ENCODE measurements around the gene DNAJA1. TPM values are rescaled to one million over a fixed set of nuclear protein-coding genes. Genes with fewer than 3 reads are reported as not detected.
A peak's percentile ranks its signal among the peaks of the same experiment; 100 is the strongest.

DNAJA1 gene
- total and polyA plus RNA-seq, 4 experiments from 2014 or later: 79.8 to 122 (median 82.4) TPM

- CTCF ChIA-PET (ENCODE audit: partially characterized antibody): interaction anchor here (0.7 kb wide), 1 partner anchor 35 kb away, joined by 4 read pairs; no protein-coding TSS in a partner anchor
Observed at GRCh38 chr9:33017283-33018041, 7.6 kb upstream of the DNAJA1 start.

GRCh38 chr9:33019797-33020196 lies 5.3 kb upstream of the DNAJA1 start:
- CTCF ChIA-PET (ENCODE audit: partially characterized antibody): no interaction called here
- no peak overlapping the region for H3K4me3 Mint-ChIP-seq

More at GRCh38 chr9:33017283-33018041, 7.6 kb upstream of the DNAJA1 start:
- Mint-ChIP-seq H3K36me3 (peaks cover 9 to 12% of the 10 kb centered on the region in 2 donors), H3K27me3 (no peaks in the 10 kb centered on the region), H3K27ac (no peak overlapping the region), H3K4me1 (peaks cover 8 to 17% (median 12%) of the 10 kb centered on the region in 4 donors), H3K4me3 (no peak overlapping the region), H3K9me3 (no peaks in the 10 kb centered on the region)
- no peaks in the 10 kb centered on the region for H3K27me3 ChIP-seq (ENCODE audit: insufficient read depth, low read length)
- H3K27ac ChIP-seq (ENCODE audit: low read depth, low read length): no peak overlapping the region
- no peak overlapping the region for H3K4me3 ChIP-seq (ENCODE audit: low read length in 2 of 2)
- POLR2A ChIA-PET (ENCODE audit: partially characterized antibody): no interaction called here
- H3K36me3 ChIP-seq (ENCODE audit: insufficient read depth, low read length): no peaks in the 10 kb centered on the region
- H3K9me3 ChIP-seq (ENCODE audit: control insufficient read depth in 1 of 2, low read length in 2 of 2): no peaks in the 10 kb centered on the region
- DNase-seq: no peak
- intact Hi-C loops (cut with micrococcal nuclease): no loop called here
- H3K4me1 ChIP-seq (ENCODE audit: insufficient read depth, low read length): peaks cover under 1% of the 10 kb centered on the region

GRCh38 chr9:33022303-33022702 lies 2.8 kb upstream of the DNAJA1 start:
- H3K4me1 Mint-ChIP-seq: peaks cover 25 to 59% (median 45%) of the 10 kb centered on the region in 4 donors
- no peaks in the 10 kb centered on the region for H3K27me3 Mint-ChIP-seq
- Histone ChIP-seq H3K4me1 (ENCODE audit: insufficient read depth, low read length) (peaks cover 36% of the 10 kb centered on the region), H3K27ac (ENCODE audit: low read depth, low read length) (no peak overlapping the region), H3K9me3 (ENCODE audit: control insufficient read depth in 1 of 2, low read length in 2 of 2) (no peaks in the 10 kb centered on the region), H3K36me3 (ENCODE audit: insufficient read depth, low read length) (peaks cover 8% of the 10 kb centered on the region), H3K4me3 (ENCODE audit: low read length in 2 of 2) (no peak overlapping the region), H3K27me3 (ENCODE audit: insufficient read depth, low read length) (no peaks in the 10 kb centered on the region)
- DNase-seq: no peak
- ChIA-PET CTCF (ENCODE audit: partially characterized antibody) (no interaction called here), POLR2A (ENCODE audit: partially characterized antibody) (interaction anchor here (0.6 to 1.4 kb wide), 3 partner anchors 20 to 42 kb away, joined by 3 to 4 read pairs (median 3); no protein-coding TSS in a partner anchor)
- intact Hi-C loops (cut with micrococcal nuclease): loop anchor here (10.0 kb wide), 1 partner anchor 792 kb away; the partner anchor contains the start of gene UBE2R2
- peaks cover 0 to 2% (median 0%) of the 10 kb centered on the region in 8 donors for H3K9me3 Mint-ChIP-seq
- peak overlapping the region in 5 of 7 donors; percentile 4 to 98 (median 72) for H3K27ac Mint-ChIP-seq
- H3K36me3 Mint-ChIP-seq: peaks cover 22 to 31% of the 10 kb centered on the region in 2 donors
- peak overlapping the region in 3 of 8 donors; percentile 32 to 99 (median 46) for H3K4me3 Mint-ChIP-seq

More at GRCh38 chr9:33019797-33020196, 5.3 kb upstream of the DNAJA1 start:
- Histone ChIP-seq H3K9me3 (ENCODE audit: control insufficient read depth in 1 of 2, low read length in 2 of 2) (no peaks in the 10 kb centered on the region), H3K36me3 (ENCODE audit: insufficient read depth, low read length) (no peaks in the 10 kb centered on the region), H3K27ac (ENCODE audit: low read depth, low read length) (no peak overlapping the region), H3K4me3 (ENCODE audit: low read length in 2 of 2) (no peak overlapping the region), H3K4me1 (ENCODE audit: insufficient read depth, low read length) (peaks cover 21% of the 10 kb centered on the region), H3K27me3 (ENCODE audit: insufficient read depth, low read length) (no peaks in the 10 kb centered on the region)
- Mint-ChIP-seq H3K27ac (no peak overlapping the region), H3K27me3 (no peaks in the 10 kb centered on the region), H3K9me3 (no peaks in the 10 kb centered on the region), H3K4me1 (peaks cover 15 to 38% (median 30%) of the 10 kb centered on the region in 4 donors), H3K36me3 (peaks cover 10 to 12% of the 10 kb centered on the region in 2 donors)
- POLR2A ChIA-PET (ENCODE audit: partially characterized antibody): interaction anchor here (0.9 kb wide), 1 partner anchor 18 kb away, joined by 3 read pairs; the partner anchor contains the start of gene APTX
- intact Hi-C loops (cut with micrococcal nuclease): loop anchor here (10.0 kb wide), 1 partner anchor 795 kb away; the partner anchor contains the start of gene UBE2R2
- no peak for DNase-seq

GRCh38 chr9:33022755-33023154 lies 2.3 kb upstream of the DNAJA1 start:
- Histone ChIP-seq H3K27me3 (ENCODE audit: insufficient read depth, low read length) (no peaks in the 10 kb centered on the region), H3K4me1 (ENCODE audit: insufficient read depth, low read length) (peaks cover 40% of the 10 kb centered on the region), H3K36me3 (ENCODE audit: insufficient read depth, low read length) (peaks cover 9% of the 10 kb centered on the region), H3K9me3 (ENCODE audit: control insufficient read depth in 1 of 2, low read length in 2 of 2) (no peaks in the 10 kb centered on the region), H3K4me3 (ENCODE audit: low read length in 2 of 2) (no peak overlapping the region), H3K27ac (ENCODE audit: low read depth, low read length) (no peak overlapping the region)
- peaks cover 22 to 36% of the 10 kb centered on the region in 2 donors for H3K36me3 Mint-ChIP-seq
- no peak for DNase-seq
- intact Hi-C loops (cut with micrococcal nuclease): loop anchor here (10.0 kb wide), 1 partner anchor 792 kb away; the partner anchor contains the start of gene UBE2R2
- ChIA-PET CTCF (ENCODE audit: partially characterized antibody) (no interaction called here), POLR2A (ENCODE audit: partially characterized antibody) (interaction anchor here (0.6 to 1.4 kb wide), 3 partner anchors 20 to 42 kb away, joined by 3 to 4 read pairs (median 3); no protein-coding TSS in a partner anchor)
- H3K4me1 Mint-ChIP-seq: peaks cover 25 to 59% (median 46%) of the 10 kb centered on the region in 4 donors
- H3K27me3 Mint-ChIP-seq: no peaks in the 10 kb centered on the region
- peak overlapping the region; percentile 4 to 98 (median 72) for H3K27ac Mint-ChIP-seq
- H3K4me3 Mint-ChIP-seq: peak overlapping the region in 7 of 8 donors; percentile 17 to 99 (median 48)
- peaks cover 0 to 2% (median 0%) of the 10 kb centered on the region in 8 donors for H3K9me3 Mint-ChIP-seq

- H3K27ac ChIP-seq (ENCODE audit: low read depth, low read length): no peak overlapping the region
- POLR2A ChIA-PET (ENCODE audit: partially characterized antibody): interaction anchor here (2.0 to 4.0 kb wide), 2 partner anchors 52 to 119 kb away, joined by 10 to 42 read pairs; partner anchors contain the start of gene SMU1
- H3K4me1 Mint-ChIP-seq: peaks cover 31 to 69% (median 55%) of the 10 kb centered on the region in 4 donors
Observed at GRCh38 chr9:33023661-33024060, 1.4 kb upstream of the DNAJA1 start.

GRCh38 chr9:33024126-33024965 lies 727 bp upstream of the DNAJA1 start:
- Mint-ChIP-seq H3K36me3 (peaks cover 28 to 50% of the 10 kb centered on the region in 2 donors), H3K27me3 (no peaks in the 10 kb centered on the region), H3K4me3 (peak overlapping the region; percentile 92 to 99 (median 96)), H3K9me3 (peaks cover 0 to 2% (median 0%) of the 10 kb centered on the region in 8 donors), H3K4me1 (peaks cover 36 to 75% (median 61%) of the 10 kb centered on the region in 4 donors), H3K27ac (peak overlapping the region; percentile 94 to 98 (median 97))
- Histone ChIP-seq H3K27me3 (ENCODE audit: insufficient read depth, low read length) (no peaks in the 10 kb centered on the region), H3K4me1 (ENCODE audit: insufficient read depth, low read length) (peaks cover 56% of the 10 kb centered on the region), H3K36me3 (ENCODE audit: insufficient read depth, low read length) (peaks cover 24% of the 10 kb centered on the region), H3K27ac (ENCODE audit: low read depth, low read length) (peak overlapping the region; percentile 100), H3K9me3 (ENCODE audit: control insufficient read depth in 1 of 2, low read length in 2 of 2) (no peaks in the 10 kb centered on the region), H3K4me3 (ENCODE audit: low read length in 2 of 2) (peak overlapping the region; percentile 39 to 100)
- intact Hi-C loops (cut with micrococcal nuclease): loop anchor here (10.0 kb wide), 1 partner anchor 790 kb away; the partner anchor contains the start of gene UBE2R2
- CTCF ChIA-PET (ENCODE audit: partially characterized antibody): interaction anchor here (1.1 to 1.7 kb wide), 3 partner anchors 12 to 43 kb away, joined by 3 to 4 read pairs (median 3); no protein-coding TSS in a partner anchor
- DNase-seq: no peak
- POLR2A ChIA-PET (ENCODE audit: partially characterized antibody): interaction anchor here (0.7 to 4.6 kb wide), 30 partner anchors 8 to 1303 kb away, joined by 3 to 50 read pairs (median 6); partner anchors contain the start of genes APTX, B4GALT1, BAG1 and CHMP5

More at GRCh38 chr9:33023661-33024060, 1.4 kb upstream of the DNAJA1 start:
- H3K4me1 ChIP-seq (ENCODE audit: insufficient read depth, low read length): peaks cover 49% of the 10 kb centered on the region
- CTCF ChIA-PET (ENCODE audit: partially characterized antibody): interaction anchor here (1.7 kb wide), 1 partner anchor 11 kb away, joined by 3 read pairs; no protein-coding TSS in a partner anchor
- Mint-ChIP-seq H3K27ac (peak overlapping the region; percentile 94 to 98 (median 97)), H3K9me3 (peaks cover 0 to 2% (median 0%) of the 10 kb centered on the region in 8 donors), H3K27me3 (no peaks in the 10 kb centered on the region), H3K4me3 (peak overlapping the region; percentile 92 to 99 (median 96)), H3K36me3 (peaks cover 26 to 43% of the 10 kb centered on the region in 2 donors)
- DNase-seq: no peak
- peaks cover 17% of the 10 kb centered on the region for H3K36me3 ChIP-seq (ENCODE audit: insufficient read depth, low read length)
- no peaks in the 10 kb centered on the region for H3K27me3 ChIP-seq (ENCODE audit: insufficient read depth, low read length)
- no peaks in the 10 kb centered on the region for H3K9me3 ChIP-seq (ENCODE audit: control insufficient read depth in 1 of 2, low read length in 2 of 2)
- intact Hi-C loops (cut with micrococcal nuclease): loop anchor here (10.0 kb wide), 1 partner anchor 791 kb away; the partner anchor contains the start of gene UBE2R2
- no peak overlapping the region for H3K4me3 ChIP-seq (ENCODE audit: low read length in 2 of 2)

Measured in CD4-positive, alpha-beta memory T cell (primary cell).